Measurements from ENCODE around the gene RNASE7.
"Not testable (repeated sequence)": the region's sequence is repeated elsewhere in the genome, so short reads cannot be mapped to it uniquely, and the experiment has no call there.

RNASE7 gene

GRCh38 chr14:21041676-21042433, at the start of gene RNASE7:
Gene RNASE7, plus strand, starts transcription at chr14:21042362. Its CDS starts 631 bp downstream, at chr14:21042993.
- Mint-ChIP-seq H3K4me1 (peaks cover 9% of the 10 kb centered on the region), H3K27me3 (peaks cover 3% of the 10 kb centered on the region), H3K9me3 (no peaks in the 10 kb centered on the region), H3K27ac (peak within 1 kb of the TSS; percentile 42), H3K36me3 (no peaks in the 10 kb centered on the region), H3K4me3 (no peak within 1 kb of the TSS)

- Mint-ChIP-seq H3K27ac (no peak overlapping the region), H3K4me3 (no peak overlapping the region), H3K4me1 (peaks cover 43% of the 10 kb centered on the region), H3K9me3 (no peaks in the 10 kb centered on the region), H3K27me3 (no peaks in the 10 kb centered on the region), H3K36me3 (peaks cover 20% of the 10 kb centered on the region)
Observed at GRCh38 chr14:20996521-20996920, 45.6 kb upstream of the RNASE7 start.

- no peaks in the 10 kb centered on the region for H3K9me3 Mint-ChIP-seq
- H3K27ac Mint-ChIP-seq, result peak overlapping the region; percentile 10
- H3K4me3 Mint-ChIP-seq, result no peak overlapping the region
- peaks cover 37% of the 10 kb centered on the region for H3K4me1 Mint-ChIP-seq
- peaks cover 16% of the 10 kb centered on the region for H3K36me3 Mint-ChIP-seq
- H3K27me3 Mint-ChIP-seq, result no peaks in the 10 kb centered on the region
Observed at GRCh38 chr14:20997115-20997514, 45.0 kb upstream of the RNASE7 start.

- Mint-ChIP-seq H3K27ac (peak overlapping the region; percentile 73), H3K4me1 (peaks cover 36% of the 10 kb centered on the region), H3K36me3 (peaks cover 16% of the 10 kb centered on the region), H3K4me3 (no peak overlapping the region), H3K27me3 (no peaks in the 10 kb centered on the region), H3K9me3 (no peaks in the 10 kb centered on the region)
Observed at GRCh38 chr14:20997564-20997963, 44.6 kb upstream of the RNASE7 start.

GRCh38 chr14:20998139-20998538, 44.0 kb upstream of the RNASE7 start:
- no peak overlapping the region for H3K4me3 Mint-ChIP-seq
- H3K36me3 Mint-ChIP-seq, result peaks cover 16% of the 10 kb centered on the region
- no peak overlapping the region for H3K27ac Mint-ChIP-seq
- peaks cover 36% of the 10 kb centered on the region for H3K4me1 Mint-ChIP-seq
- H3K9me3 Mint-ChIP-seq, result no peaks in the 10 kb centered on the region
- H3K27me3 Mint-ChIP-seq, result no peaks in the 10 kb centered on the region

- Mint-ChIP-seq H3K36me3 (peaks cover 15% of the 10 kb centered on the region), H3K4me1 (peaks cover 34% of the 10 kb centered on the region), H3K27me3 (no peaks in the 10 kb centered on the region), H3K9me3 (no peaks in the 10 kb centered on the region), H3K4me3 (no peak within 1 kb of the TSS), H3K27ac (no peak within 1 kb of the TSS)
Observed at GRCh38 chr14:20998674-20999366, 43.3 kb upstream of the RNASE7 start, which contains the start of gene SLC39A2. Gene SLC39A2, plus strand, starts transcription at chr14:20999293. Its CDS starts 154 bp downstream, at chr14:20999447.

- Mint-ChIP-seq H3K27ac (no peak overlapping the region), H3K4me1 (peaks cover 33% of the 10 kb centered on the region), H3K4me3 (no peak overlapping the region), H3K27me3 (no peaks in the 10 kb centered on the region), H3K36me3 (peaks cover 14% of the 10 kb centered on the region), H3K9me3 (no peaks in the 10 kb centered on the region)
Observed at GRCh38 chr14:20999591-20999990, 42.6 kb upstream of the RNASE7 start.

- Mint-ChIP-seq H3K27ac (no peak overlapping the region), H3K4me1 (peaks cover 22% of the 10 kb centered on the region), H3K27me3 (no peaks in the 10 kb centered on the region), H3K4me3 (no peak overlapping the region), H3K9me3 (no peaks in the 10 kb centered on the region), H3K36me3 (peaks cover 2% of the 10 kb centered on the region)
Observed at GRCh38 chr14:21001218-21001617, 40.9 kb upstream of the RNASE7 start.

- H3K36me3 Mint-ChIP-seq, result no peaks in the 10 kb centered on the region
- H3K27ac Mint-ChIP-seq, result no peak overlapping the region
- H3K4me1 Mint-ChIP-seq, result no peaks in the 10 kb centered on the region
Observed at GRCh38 chr14:21003788-21004346, 38.3 kb upstream of the RNASE7 start.

GRCh38 chr14:21009721-21010120, 32.4 kb upstream of the RNASE7 start:
- H3K4me1 Mint-ChIP-seq, H3K9me3 Mint-ChIP-seq, H3K4me3 Mint-ChIP-seq, H3K36me3 Mint-ChIP-seq, H3K27ac Mint-ChIP-seq: not testable (repeated sequence)
- H3K27me3 Mint-ChIP-seq, result peaks cover 13% of the 10 kb centered on the region

More at GRCh38 chr14:21003788-21004346, 38.3 kb upstream of the RNASE7 start:
- Mint-ChIP-seq H3K27me3 (no peaks in the 10 kb centered on the region), H3K9me3 (no peaks in the 10 kb centered on the region), H3K4me3 (no peak overlapping the region)

- Mint-ChIP-seq H3K9me3 (no peaks in the 10 kb centered on the region), H3K27ac (no peak overlapping the region), H3K36me3 (no peaks in the 10 kb centered on the region), H3K4me1 (no peaks in the 10 kb centered on the region), H3K27me3 (peaks cover 13% of the 10 kb centered on the region), H3K4me3 (no peak overlapping the region)
Observed at GRCh38 chr14:21011136-21011535, 31.0 kb upstream of the RNASE7 start.

GRCh38 chr14:21014761-21015190, 27.4 kb upstream of the RNASE7 start:
- Mint-ChIP-seq H3K27me3 (peaks cover 11% of the 10 kb centered on the region), H3K36me3 (peaks cover 3% of the 10 kb centered on the region), H3K4me1 (no peaks in the 10 kb centered on the region), H3K9me3 (no peaks in the 10 kb centered on the region), H3K4me3 (no peak overlapping the region), H3K27ac (no peak overlapping the region)

GRCh38 chr14:21015312-21015711, 26.9 kb upstream of the RNASE7 start:
- no peak overlapping the region for H3K4me3 Mint-ChIP-seq
- no peaks in the 10 kb centered on the region for H3K9me3 Mint-ChIP-seq
- H3K36me3 Mint-ChIP-seq, result peaks cover 3% of the 10 kb centered on the region
- no peak overlapping the region for H3K27ac Mint-ChIP-seq
- H3K4me1 Mint-ChIP-seq, result no peaks in the 10 kb centered on the region
- H3K27me3 Mint-ChIP-seq, result peaks cover 11% of the 10 kb centered on the region

GRCh38 chr14:21016413-21017190, 25.6 kb upstream of the RNASE7 start:
- Mint-ChIP-seq H3K9me3 (no peaks in the 10 kb centered on the region), H3K4me3 (no peak overlapping the region), H3K36me3 (peaks cover 3% of the 10 kb centered on the region), H3K27me3 (peaks cover 11% of the 10 kb centered on the region), H3K4me1 (no peaks in the 10 kb centered on the region), H3K27ac (no peak overlapping the region)

GRCh38 chr14:21017528-21018245, 24.5 kb upstream of the RNASE7 start:
- H3K4me3 Mint-ChIP-seq, result no peak overlapping the region
- H3K27me3 Mint-ChIP-seq, result peaks cover 6% of the 10 kb centered on the region
- peaks cover 1% of the 10 kb centered on the region for H3K4me1 Mint-ChIP-seq
- no peak overlapping the region for H3K27ac Mint-ChIP-seq
- peaks cover 3% of the 10 kb centered on the region for H3K36me3 Mint-ChIP-seq
- H3K9me3 Mint-ChIP-seq, result no peaks in the 10 kb centered on the region
